Activated T-helper 1 cell treated with Interleukin-2 at 50 U/mL for 16 hours (primary cell): ENCODE data around the gene XPC.
"Not testable (repeated sequence)": the region's sequence is repeated elsewhere in the genome, so short reads cannot be mapped to it uniquely, and the experiment has no call there.

Experiments
- DNase-seq: peaks from one replicate; pipeline ENCODE4 v3.0.0-alpha.2; 2020; ENCODE audit warnings: low read depth

XPC gene

GRCh38 chr3:14133188-14133800 lies 45.1 kb downstream of the XPC start:
- DNase-seq = no peak

DNA sequence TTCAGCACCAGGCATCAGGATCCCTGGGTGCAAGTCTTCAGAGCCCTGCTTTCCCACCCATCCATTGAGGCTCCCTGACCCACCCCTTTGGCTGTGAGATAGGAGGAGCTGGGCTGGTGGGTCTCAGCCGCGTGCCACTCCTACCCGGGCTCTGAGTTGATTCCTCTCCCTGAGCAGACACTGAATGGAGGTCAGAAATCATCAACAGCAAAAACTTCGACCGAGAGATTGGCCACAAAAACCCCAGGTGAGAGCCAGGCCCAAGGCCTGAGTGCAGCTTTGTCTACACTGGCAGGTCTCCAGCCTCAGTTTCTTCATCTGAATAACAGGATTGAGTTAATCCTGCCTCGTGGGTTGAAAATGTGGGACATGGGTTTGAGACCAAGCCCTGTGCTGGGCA lies 45.7 kb downstream of the XPC start:
- no peak for DNase-seq

DNA sequence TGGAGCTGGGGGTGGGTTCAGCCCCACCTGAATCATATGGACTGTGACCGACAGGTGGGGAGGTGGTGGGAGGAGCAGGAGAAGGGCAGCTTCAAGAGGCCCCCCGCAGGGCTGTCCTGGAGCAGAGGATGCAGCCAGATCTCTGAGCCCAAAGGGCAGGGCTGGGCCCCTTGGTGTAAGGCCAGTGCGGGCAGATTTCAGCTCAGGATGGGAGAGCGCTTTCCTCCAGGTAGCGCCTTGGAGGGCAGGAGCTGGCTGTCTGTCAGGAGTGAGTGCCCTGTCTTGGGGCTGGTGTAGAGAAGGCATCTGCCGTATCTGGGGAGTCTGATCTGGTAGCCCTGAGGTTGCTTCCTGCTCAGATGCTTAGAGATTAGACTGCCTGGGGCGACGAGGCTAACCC lies 46.3 kb downstream of the XPC start:
- DNase-seq = no peak

GRCh38 chr3:14131134-14131533 lies 47.3 kb downstream of the XPC start:
- no peak for DNase-seq

GRCh38 chr3:14130707-14131106 lies 47.7 kb downstream of the XPC start:
- no peak for DNase-seq

DNA sequence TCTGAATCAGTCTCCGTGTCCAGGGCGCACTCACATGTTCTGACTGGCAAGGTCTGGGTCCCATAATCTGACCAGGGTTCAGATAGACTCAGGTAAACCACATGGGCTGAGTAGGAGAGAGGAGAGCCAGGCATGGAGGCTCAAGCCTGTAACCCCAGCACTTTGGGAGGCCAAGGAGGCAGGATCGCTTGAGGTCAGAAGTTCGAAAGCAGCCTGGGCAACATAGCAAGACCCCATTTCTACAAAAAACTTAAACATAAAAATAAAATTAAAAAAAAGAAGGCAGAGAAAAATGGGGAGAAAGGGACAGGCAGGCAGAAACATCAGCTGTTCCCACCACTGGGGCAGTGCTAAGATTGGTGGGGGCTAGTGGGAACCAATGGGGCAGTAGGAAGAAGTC lies 48.2 kb downstream of the XPC start:
- no peak for DNase-seq

GRCh38 chr3:14129296-14129695 lies 49.1 kb downstream of the XPC start:
- DNase-seq = no peak

DNA sequence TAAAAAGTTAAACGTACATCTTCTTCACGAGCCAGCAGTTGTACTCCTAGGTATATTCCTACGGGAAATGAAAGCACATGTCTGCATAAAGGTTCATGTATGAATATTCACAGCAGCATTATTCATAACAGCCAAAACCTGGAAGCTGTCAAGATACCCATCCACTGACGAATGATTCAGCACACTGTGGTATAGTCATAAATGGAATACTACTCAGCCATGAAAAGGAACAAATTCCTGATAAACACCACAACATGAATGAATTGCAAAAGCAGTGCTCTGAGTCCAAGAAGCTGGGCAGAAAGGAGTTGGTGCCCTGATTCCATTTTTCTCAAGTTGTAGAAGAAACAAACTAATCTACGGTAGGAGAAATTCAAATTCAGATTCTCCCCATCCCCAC lies 49.7 kb downstream of the XPC start:
- DNase-seq = no peak

- DNase-seq = no peak
These were observed 50.8 kb downstream of the XPC start for GRCh38 chr3:14127516-14128161.

DNA sequence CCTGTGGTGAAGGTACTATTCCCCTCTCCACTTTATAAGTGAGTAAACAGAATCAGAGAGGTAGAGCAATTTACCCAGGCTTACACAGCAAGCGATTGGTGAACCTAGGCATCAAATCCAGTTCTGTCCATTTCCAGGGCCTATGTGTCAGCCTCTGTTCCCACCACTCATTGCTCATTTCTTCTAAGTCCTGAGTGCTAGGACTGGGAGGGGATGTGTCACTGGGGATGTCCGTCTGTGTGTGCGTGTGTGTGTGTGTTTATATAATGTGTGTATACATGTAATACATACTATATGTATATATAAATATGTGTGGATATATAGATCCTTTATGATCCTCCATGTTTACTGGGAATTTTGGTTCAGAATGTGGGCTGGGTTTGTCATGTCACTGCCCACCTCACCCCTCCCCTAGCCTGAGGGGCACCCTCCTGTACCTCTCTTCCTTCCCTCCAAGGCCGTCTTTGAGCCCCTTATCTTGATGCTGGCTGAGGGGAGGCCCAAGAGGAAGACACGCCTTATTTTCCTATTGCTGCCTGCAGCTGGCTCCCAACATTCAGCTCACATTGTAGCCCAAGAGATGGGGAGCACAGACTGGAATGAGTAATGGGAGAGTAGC lies 51.4 kb downstream of the XPC start:
- no peak for DNase-seq

DNA sequence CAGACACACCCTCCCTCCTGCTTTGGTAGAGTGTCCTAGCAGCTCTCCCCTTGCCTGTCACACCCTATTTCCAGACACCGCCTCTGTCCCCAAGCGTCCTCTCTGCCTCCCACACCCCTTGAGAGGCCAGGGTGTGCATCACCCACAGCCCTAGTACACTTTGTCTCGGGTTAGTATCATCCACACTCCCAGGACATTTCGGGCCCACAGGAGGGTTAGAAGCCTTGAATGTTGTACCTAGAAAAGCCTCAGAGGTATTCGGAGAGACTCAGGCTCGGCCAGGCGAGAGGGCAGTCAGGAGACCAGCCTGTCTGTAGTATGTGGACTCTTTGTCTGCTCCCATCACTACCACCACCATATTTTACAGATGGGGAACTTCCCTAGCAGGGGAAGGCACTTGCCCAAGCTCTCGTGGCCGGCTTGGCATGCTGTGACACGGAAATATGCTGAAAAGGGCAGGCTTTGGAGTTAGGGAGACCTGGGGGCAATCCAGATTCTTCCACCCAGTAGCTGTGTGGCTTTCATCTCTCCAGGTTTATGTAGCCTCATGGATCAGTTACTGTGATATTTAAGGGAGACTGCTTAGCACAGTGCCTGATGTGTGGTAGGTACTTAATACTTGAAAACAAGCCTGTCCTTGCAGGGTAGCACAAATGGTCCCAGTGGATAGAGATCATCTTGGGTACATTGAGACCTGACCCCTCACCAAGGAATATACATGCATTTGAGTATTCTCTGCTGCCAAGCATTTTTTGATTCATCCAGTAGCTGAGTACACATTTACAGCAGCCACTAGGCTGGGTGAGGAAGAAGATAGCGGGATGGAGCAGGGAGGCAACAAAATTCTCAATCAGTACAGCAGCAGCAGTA lies 52.1 kb downstream of the XPC start:
- no peak for DNase-seq

DNA sequence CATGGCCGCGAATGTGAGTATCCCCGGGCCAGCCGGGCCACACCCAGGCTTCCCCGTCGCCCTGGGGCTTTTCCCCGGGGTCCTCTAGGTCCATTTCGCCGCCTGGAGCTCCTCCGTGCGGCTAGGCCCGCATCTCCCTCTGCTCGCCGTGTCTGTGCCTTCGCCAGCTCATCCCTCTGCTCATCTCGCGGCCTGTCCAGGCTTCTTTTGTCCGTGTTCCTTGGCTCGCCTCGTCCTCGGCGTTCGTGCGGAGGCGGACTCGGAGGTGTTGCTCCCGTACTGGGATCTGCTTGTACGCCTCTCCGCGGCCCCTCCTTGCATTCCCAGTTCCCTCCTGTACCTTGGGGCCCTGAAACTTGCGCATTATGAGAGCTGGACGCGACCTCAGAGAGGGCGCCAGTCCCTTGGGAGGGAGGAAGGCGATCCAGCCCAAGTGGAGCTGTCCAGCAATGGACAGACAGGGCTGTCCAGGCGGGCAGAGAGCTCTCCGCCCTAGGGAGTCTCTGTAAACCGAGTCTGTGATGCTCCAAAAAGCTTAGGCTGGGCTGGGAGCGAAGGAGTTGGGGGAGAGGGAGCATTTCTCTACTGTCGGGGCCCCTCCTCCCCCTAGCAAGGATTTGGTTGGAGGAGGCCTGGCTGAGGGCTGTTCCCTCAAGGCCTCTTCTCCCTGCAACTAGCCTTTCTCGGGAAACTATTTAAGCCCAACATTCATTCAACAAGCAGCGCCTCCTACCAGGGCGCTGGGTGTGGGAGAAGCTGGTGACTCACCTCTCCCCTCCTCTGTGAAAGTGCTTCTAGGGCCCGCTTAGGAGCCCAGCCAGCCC lies 53.0 kb downstream of the XPC start:
- DNase-seq = peak; percentile 31

GRCh38 chr3:14124615-14125192 lies 53.7 kb downstream of the XPC start, which contains the start of the genes CHCHD4 and TMEM43:
Gene CHCHD4, minus strand, starts transcription at chr3:14124870. Its CDS starts 194 bp downstream, at chr3:14124676.
Gene TMEM43, plus strand, starts transcription at chr3:14125052. Its CDS starts 142 bp downstream, at chr3:14125194.
- peak; percentile 95 for DNase-seq

GRCh38 chr3:14124223-14124614 lies 54.2 kb downstream of the XPC start:
- DNase-seq = peak; percentile 34

GRCh38 chr3:14123308-14124222 lies 54.8 kb downstream of the XPC start:
- DNase-seq = no peak

DNA sequence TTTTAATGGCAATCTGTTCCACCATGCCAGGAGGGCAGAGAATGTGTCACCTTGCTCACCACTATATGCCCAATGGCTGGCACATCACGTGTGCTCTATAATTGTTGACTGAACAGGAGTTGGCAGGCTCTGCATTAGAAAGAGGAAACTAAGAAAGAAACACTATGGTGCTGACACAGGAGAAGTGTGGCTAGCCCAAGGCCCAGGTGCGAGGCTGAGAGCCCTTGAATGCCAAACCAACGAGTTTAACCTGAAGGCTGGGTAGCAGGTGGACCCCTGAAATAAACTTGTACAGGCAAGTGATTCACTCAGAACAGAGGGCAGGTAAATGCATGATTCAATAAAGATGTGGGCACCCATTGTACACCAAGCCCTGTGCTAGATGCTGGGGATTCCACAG lies 56.1 kb downstream of the XPC start:
- DNase-seq = no peak

- DNase-seq = no peak
These were observed 56.5 kb downstream of the XPC start for GRCh38 chr3:14121859-14122258.

- DNase-seq = not testable (repeated sequence)
These were observed 57.4 kb downstream of the XPC start for GRCh38 chr3:14120921-14121448.

GRCh38 chr3:14120111-14120920 lies 58.1 kb downstream of the XPC start:
- DNase-seq = no peak
